HG02610 (cell line): ENCODE results near the gene APOBEC3H.

Experiments
- ATAC-seq: cut with Tn5 transposase; IDR thresholded peaks from one replicate; pipeline ENCODE4 v1.9.1; 2021; ENCODE audit warnings: mild to moderate bottlenecking, moderate library complexity; ENCODE audit not compliant: unreplicated experiment

Gene APOBEC3H

DNA sequence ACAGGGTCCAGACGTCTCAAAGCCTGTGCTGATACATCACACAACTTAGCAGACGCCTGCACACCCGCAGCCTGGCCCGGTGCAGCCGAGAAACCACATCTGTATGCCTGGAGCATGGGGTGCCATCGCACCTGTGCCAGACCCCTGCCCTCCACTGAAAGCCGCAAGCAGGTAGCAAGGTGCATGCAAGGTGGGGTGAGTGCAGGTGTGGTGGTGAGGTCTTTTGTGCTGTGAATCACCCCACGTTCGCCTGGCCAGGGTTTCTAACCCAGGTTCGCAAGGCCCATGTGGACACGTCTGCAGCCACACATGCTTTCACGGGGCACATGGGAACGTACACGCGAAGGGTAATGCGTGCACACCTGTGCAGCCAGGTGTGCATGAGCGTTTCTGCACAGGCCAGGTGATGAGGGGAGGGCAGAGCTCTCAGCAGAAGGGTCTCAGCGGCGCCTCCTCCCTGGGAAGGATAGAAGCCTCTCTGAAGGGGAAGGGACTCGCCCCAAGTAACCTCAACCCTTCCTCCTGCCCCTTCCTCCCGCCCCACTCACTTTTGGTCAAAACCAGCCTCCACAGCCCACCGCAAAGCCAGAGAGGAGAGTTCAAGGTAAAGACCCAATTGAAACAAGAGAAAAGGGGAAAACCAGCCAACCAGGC is 36.0 kb downstream of the APOBEC3H start:
- ATAC-seq = no peak

DNA sequence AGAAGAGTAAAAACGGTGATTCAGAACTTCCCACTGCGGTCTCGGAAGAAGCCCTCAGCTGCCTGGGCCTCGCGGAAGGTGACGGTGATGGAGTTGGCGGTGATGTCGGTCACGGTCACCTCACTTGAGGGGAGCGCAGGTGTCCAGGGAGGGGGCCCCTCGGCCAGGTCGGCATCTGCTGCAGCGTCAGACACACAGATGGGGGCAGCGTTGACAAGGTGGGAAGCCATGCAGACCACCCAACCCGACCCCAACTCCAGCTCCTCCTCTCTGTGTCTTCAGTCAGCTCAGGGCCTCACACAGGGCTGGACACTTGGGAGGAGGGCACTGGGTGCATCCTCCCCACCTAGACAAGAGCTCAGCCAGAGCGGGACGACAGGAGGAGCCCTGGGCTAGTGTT is 36.8 kb downstream of the APOBEC3H start:
- no peak for ATAC-seq

DNA sequence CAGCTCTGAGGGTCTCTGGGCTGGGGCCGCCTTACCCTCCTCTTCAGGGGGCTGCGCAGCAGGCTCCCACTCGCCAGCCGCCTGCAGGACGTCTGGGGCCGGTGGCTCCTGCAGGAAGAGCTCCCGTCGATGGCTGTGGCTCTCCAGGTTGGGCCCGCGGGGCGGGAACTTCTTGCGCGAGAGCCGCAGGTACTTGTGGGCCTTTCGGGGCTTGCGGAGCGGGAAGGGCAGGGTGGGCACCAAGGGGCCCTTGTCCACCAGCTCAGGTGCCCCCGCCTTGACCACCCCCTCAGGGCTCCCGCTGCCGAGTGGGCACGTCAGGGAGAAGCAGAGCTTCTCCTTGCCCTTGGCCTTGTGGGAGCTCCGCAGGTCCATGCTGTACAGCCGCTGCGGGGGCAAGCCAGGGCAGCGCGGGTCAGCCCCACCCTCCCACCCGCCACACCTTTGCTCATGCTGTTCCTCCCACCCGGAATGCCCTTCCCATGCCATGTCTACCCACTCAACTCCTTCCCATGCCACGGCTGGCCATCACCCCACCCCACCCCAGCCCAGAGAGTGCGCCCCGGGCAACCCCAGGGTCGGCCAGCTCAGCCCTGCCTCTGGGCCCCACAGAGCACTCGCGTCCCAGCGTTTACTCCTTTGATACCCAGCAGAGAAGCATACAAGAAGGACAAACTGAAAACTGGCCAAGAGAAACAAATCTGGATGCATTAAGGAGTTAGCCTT is 37.5 kb downstream of the APOBEC3H start:
- no peak for ATAC-seq

DNA sequence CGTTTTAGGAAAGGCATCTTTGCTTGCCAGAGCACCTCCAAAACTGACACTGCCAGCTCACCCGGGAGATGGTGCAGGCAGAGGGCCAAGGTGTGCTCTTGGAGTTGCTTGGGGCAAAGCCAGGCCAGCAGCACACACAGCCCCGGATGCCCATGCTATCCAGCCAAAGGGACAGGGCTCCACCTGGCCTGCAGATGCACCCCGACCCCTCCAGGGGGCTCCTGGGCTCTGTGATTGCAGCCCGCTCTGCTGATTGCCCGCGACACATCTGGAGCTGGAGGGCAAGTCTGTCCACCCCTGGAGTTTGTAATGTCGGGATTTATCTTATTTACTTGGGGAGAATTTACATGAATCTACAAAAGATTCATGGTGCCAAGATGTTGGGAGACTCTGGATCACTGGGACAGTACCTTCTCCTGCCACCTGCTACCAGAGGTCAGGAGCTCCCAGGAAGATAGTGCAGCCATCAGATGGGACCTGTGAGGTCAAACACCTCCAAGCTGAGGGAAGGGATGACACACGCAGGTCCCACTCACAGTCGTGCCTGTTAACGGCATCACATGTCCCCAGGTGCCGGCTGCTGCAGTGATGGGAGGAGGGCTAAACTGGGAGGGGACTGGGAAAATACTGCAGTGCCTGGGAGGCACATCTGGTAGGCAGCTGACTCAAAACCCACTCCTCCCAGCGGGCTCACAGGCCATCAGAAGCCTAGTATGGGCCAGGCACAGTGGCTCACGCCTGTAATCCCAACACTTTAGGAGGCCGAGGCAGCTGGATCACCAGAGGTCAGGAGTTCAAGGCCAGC is 38.2 kb downstream of the APOBEC3H start:
- ATAC-seq = no peak

DNA sequence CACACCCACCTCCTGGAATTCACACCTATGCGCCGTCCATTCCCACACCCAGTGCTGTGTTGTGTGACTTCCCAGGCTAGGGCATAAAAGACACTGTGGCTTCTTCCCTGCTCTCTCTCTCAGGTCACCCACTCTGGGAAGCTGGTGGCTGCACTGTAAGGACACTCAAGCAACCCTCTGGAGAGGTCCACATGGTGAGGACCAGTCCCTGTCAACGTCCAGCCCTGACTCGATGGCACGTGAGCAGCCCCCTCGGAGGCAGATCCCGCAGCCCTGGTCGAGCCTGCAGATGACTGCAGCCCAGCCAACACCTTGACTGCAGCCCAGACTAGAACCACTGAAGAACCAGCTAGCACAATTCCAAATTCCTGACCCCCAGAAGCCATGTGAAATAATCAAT is 39.3 kb downstream of the APOBEC3H start:
- ATAC-seq = no peak

DNA sequence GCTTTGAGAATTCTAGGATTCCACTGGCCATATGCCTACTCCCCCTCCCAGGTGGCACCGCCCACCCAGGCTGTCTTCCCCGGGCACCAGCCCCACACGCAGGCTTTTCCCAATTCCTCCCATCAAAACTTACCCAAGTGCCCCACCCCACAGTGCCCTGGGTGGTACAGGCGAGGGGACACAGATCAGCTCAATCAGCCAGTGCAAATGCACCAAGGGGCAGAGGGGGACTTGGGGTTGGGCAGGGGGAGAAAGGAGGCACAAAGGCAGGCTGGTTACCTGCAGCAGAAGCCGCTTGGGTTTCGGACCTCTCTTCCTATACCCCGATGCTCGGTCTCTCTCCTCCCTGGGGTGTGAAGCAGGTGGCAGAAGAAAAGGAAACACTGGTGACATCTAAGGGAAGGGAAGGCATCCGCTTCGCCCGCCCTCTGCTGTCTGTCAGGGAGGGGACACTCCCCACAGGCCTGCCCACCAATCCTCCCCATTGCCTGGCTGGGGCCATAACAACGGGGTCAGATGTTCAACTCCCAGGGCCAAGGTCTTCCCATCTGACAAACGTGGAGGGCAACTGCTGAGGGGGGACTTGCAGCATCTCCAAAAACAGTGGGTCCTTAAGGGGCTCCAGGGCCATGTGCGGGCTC is 41.4 kb downstream of the APOBEC3H start:
- no peak for ATAC-seq

DNA sequence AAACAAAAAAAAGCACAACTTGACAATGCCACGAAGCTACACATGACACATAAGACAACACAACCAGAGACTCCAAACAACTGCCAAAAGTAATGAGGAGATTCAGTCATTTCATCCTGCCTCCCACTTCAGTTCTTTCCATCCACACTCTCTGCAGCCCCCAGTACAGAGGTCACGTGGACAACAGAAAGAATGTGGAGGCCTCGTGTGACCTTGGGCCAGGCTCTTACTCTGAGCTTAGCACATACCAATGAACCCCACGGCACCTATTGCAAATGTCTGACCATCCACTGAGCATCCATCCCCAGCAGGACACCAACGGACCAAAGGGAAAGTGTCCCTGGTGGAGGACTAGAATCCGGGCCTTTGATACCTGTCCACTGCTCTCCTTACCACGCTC is 42.9 kb downstream of the APOBEC3H start:
- ATAC-seq = no peak

DNA sequence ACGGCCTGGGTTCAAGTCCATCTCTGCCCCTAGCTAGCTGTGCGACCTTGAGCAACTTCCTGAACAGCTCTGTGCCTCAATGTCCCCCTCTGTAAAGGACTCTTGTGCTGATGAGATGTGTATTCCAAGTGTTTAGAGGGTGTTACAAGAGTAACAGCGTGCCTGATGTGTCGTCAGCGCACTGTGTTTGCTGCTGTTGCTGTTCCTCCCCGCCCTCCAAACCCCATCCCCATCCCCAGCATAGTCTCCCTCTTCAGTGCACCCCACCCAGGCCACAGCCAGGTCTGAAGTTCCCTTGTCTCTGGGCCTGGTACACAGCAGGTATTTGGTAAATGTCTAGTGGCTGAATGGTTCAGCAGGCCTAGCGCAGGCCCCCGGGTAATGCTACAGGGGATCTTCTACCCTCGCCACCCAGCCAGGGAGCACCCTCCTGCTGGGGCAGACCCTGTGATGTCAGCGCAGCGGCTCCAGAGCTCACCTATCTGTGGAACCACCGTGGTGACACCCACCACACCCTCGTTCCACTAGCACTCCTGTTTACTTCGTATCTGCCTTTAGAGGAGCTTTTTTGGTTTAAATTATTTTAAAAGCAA is 45.1 kb downstream of the APOBEC3H start:
- ATAC-seq = no peak

DNA sequence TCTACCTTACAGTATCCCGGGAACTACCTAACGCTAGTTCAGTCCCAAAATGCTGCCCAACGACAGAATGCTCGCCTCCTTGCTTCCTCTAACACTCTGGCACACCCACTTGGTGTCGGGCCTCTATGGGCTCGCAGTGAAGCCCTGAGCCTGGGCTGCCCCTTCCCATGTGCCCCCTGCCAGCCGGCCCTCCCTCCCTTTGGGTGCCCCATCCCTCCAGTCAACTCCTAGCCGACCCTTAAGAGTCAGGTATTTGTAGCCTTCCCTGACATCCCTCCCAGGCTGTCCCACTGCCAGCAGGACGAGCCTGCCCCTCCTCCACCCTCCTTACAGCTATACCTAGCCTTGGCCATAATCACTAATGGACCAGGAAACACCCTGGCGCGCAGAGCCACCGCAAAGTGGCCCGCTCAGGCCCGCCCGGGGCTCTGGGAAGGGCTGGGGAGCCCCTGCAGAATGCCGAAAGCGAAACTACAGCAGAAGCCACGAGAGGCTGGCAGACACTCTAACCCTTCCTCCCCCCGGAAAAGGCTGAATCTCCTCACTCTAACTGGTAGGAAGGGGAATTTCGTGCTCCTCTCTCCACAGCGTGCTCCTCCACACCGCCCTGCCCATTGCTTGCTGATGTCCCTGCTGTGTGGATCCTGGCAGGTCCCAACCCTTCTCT is 47.2 kb downstream of the APOBEC3H start:
- peak; percentile 36 for ATAC-seq

DNA sequence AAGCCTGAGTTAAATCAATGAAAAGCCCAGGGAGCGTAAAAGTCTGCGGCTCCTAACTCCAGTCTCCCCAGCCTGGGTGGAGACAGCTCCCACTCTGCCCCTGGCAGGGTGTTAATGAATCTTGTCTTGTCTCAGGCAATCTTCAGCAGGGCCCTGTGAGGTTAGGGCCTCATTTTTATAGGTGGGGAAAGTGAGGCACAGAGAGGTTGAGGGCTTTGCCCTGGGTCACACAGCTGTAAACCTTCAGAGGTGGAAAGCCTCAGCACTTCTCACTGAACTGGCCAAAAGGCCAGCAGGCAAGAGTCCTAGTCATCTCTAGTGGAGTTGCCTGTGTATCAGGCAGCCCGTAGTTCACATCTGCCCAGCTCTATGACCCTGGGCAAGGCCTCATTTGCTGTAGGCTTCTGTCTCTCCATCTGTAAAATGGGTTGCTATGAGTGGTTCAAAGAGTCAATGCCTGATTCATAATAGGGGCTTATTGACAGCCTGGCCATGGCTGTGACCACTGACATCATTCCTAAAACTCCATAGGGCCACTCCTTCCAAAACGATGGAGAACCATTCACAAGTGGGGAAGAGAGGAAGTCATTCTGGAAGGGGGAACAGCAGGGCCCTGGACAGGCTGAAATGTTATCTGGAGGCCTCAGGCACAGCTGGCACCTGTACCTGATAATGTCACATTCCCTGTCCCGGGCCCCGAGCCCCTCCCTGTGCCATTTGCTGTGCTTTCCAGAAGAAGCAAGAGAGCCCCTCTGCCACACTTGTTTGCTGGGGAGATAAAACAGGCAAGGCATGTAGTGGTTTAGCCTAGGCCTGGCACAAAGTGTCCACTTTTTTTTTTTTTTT is 49.4 kb downstream of the APOBEC3H start:
- ATAC-seq = no peak

DNA sequence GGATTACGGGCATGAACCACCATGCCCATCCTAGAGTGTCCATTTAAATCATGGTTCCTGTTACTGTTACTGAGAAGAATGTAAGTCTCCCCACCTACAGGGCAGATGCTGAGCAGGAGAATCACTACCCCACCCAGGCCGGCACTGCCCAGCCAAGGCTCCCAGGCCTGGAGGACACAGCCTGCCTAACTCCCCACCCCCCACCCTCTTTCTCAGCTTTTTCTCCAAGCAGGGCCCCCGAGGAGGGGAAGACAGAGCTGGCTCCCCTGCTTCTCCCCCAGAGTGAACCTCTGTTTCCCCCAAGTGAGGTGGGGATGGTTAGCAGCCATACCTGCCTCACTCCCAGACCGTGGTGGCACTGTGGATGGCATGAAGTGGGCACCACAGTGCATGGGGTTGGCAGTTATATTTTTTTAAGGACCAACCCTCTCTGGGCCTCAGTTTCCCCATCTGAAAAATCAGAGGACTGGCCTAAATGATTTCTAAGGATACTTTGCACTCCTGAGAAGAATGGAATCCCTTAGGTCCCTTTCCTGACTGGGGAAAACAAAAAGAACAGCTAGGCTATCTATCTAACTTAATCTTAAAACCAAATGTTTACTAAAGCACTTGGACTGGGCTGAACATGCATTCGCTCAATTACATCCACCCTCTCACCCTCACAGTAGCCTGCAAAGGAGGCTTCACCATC is 50.4 kb downstream of the APOBEC3H start:
- no peak for ATAC-seq

DNA sequence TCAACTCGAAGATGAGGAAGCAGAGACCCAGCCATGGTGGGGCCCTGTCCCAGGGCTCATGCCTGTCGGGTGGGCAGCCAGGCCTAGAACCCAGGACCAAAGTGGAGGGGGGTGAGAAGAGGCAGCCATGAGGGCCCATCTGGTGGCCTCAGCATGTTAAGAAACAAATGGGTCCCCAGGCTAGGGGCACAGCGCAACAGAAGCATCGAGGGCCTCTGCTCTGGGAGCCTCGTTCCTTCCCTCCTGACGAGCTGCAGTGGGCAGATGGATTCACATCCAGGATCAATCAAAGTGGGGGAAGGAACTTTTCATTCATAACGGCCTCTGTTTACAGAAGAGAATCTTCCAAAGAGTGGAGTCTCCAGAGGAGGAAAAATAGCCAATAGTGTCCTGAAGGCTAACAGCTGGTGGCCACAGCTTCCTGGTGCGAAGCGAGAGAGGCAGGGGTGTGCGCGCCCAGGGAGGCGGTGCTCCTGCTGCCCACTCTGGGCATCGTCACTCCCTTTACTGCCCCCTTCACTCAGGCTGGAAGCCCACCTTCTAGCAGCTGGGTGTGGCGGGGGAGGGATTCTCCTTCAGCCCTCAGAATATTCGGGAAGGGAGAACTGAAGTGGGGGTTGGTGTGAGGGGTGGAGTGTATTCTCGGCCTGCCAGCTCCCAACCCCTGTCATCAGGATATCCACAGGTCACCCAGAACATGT is 51.1 kb downstream of the APOBEC3H start:
- no peak for ATAC-seq

DNA sequence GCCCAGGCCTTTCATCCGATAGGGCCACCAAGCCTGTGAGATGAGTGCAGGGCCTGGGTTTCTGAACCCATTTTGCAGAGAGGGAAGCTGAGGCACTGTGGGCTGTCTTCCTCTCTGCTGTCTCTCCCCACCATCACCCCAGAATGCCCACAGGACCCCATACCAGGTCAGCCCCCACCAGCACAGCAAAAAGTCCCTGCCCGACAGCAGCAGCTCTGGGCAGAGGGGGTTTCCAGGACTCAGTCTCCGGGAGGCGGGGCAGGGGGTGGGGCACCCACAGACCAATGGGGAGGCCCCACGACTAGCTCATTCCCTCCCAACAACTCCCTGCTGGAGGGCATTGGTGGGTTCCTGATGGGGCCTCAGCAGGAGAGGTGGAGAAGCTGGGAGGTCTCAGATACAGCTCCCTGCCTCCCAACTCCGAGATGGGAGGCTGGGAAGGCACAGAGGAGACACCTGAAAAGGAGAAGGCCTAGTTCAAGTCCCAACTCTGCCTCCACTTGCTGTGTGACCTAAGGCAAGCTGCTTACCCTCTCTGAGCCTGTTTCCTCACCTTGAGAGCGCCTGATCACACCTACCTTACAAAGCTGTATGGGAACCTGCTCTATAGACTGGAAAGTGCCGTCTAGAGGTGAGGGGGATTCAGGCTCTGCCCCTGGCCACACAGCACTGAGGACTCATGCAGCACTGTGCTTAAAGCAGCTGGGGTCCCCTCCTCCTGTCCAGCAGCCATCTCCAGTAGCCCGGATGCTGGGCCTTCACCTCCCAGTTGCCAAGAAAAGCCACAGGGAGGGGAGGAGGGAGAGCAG is 51.9 kb downstream of the APOBEC3H start:
- ATAC-seq = no peak

DNA sequence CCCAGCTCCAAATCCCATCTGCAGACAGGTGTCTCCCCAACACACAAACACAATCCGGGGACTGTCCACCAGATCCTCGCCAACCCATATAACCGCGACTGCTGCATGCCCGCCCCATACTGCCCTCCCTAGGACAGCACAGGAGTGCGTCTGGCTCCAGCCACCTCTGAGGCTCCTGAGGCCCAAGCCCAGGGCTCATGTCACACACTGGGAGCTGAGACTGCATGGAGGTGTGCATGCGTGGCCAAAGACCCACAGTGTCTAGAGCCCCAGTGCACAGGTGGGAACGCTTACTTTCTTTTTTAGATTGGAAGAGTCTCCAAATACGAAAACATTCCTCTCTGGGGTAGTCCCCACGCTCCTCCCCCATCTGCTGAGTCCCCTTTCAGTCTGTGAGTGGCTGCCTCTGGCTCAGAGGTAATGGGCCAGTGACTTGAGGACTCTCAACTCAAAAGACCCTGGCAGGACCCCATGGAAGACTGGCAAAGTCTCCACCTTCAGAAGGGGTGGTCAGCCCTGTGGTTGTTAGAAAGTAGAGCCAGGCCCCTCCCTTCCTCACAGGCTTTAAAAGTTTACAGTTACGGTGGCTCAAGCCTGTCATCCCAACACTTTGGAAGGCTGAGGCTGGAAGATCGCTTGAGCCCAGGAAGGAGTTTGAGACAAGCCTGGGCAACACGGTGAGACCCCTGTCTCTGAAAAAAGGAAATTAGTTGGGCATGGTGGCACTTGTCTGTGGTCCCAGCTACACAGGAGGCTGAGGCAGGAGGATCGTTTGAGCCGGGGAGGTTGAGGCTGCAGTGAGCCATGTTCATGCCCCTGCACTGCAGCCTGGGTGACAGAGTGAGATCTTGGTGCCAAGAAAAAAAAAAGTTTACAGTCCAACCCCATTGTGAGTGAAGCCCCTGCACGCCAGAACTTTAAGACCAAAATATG is 53.1 kb downstream of the APOBEC3H start:
- no peak for ATAC-seq

DNA sequence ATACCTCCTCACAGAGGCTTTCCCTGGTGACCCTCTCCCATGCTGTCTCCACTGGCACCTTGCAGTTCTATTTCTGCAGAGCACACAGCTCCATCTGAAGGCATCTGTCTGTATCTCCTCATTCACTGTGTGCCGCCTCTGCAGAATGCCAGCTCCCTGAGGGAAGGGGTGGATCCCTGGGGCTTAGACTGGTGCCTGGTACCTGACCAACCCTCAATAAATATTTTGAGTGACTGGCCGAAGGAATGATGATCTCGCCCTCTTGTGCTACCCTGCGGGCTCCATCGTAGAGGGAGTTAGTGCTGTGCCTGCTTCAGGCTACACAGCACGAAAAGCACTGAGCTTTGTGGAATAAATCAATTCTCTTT is 53.8 kb downstream of the APOBEC3H start:
- ATAC-seq = no peak

DNA sequence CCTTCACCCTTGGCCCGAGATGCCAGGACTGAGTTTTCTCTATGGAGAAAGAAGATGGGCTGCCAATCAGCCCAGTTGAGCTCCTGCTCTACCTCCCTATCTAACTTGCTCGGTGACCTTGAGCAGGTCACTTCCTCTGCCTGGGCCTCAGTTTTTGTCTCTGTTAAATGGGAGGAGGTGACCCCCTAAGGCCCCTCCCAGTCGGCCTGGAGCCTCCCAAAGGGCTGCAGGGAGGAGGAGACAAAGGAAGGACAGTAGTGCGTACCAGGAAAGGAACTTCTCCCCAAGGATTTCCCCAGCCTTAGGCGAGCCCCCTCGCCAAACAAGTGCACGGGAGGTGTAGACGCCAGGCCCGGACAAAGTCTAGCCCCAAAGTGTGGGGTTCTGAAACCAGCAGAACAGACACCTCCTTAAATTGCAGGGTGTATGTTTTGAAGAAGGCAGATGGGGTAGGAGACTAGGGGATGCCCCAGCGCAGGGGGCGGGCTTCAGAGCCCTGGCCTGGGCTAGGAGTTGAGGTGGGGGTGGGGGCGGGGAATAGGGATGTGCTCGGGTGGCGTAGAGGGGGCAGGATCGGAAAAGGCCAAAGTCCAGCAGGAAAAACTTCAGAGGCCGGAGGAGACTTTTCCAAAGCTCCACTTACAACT is 54.4 kb downstream of the APOBEC3H start:
- ATAC-seq = no peak
